Esophagus squamous epithelium (tissue), 5 donors: ENCODE measurements around the gene ULK4. TPM values are rescaled to one million over a fixed set of nuclear protein-coding genes. Genes with fewer than 3 reads are reported as not detected.

Experiments used
- DNase-seq: peaks from one replicate; lab custom pipeline; 2025; lab: John Stamatoyannopoulos, UW
- H3K27ac ChIP-seq, 4 donors: fragments of 200-600 bp; sonication (generic); one replicate each; pipeline ENCODE4 v1.5.1; 2016 to 2019; ENCODE audit warnings: mild to moderate bottlenecking in 1 of 4
- H3K27me3 ChIP-seq, 4 donors: fragments of 200-600 bp; sonication (generic); 1 replicate in 3 of 4; 2 replicates in 1 of 4; pipeline versions ENCODE4 v1.5.1 to v1.6.0; 2017 to 2021; ENCODE audit warnings: antibody characterized with exemption in 1 of 4
- H3K36me3 ChIP-seq, 3 donors: fragments of 200-600 bp; sonication (generic); one replicate each; pipeline ENCODE4 v1.5.1; 2016 to 2019
- H3K4me1 ChIP-seq, 3 donors: fragments of 200-600 bp; sonication (generic); one replicate each; pipeline ENCODE4 v1.5.1; 2017 to 2019
- H3K4me3 ChIP-seq, 4 donors: fragments of 200-600 bp; sonication (generic); 1 replicate in 3 of 4; 2 replicates in 1 of 4; pipeline ENCODE4 v1.5.1; 2016 to 2019; ENCODE audit warnings: mild to moderate bottlenecking in 2 of 4, moderate library complexity in 1 of 4
- H3K9me3 ChIP-seq, 3 donors: fragments of 200-600 bp; sonication (generic); one replicate each; pipeline ENCODE4 v1.5.1; 2016 to 2019
- CTCF ChIP-seq, 6 experiments: fragments of 450-650 bp in 4 of 6; fragments of 200-600 bp in 2 of 6; sonication (generic) in 2 of 6; IDR thresholded peaks; one replicate each; pipeline ENCODE4 v1.5.1; 2016 to 2019; ENCODE audit warnings: antibody characterized with exemption in 6 of 6, mild to moderate bottlenecking in 4 of 6, moderate library complexity in 4 of 6
- POLR2A ChIP-seq, 4 donors: fragments of 450-650 bp; IDR thresholded peaks; one replicate each; pipeline ENCODE4 v1.6.1; 2017; ENCODE audit warnings: antibody characterized with exemption in 4 of 4, mild to moderate bottlenecking in 4 of 4, moderate library complexity in 3 of 4
- WGBS, 2 donors: methylation state at CpG; one replicate each; pipeline ENCODE4 v1.1.5; 2018; 5-methylcytosine and 5-hydroxymethylcytosine counted together
- intact Hi-C: fragments of 100-400 bp; cut with DNase I; formaldehyde crosslinking; loops from one replicate; pipeline ENCODE4 v1.15.0; 2022
- total RNA-seq, 4 donors: library from RNA; depleted of rRNA; stranded (reverse); fragments of >200 nt; gene quantifications; one replicate each; pipeline ENCODE4 v1.1.0, GENCODE V29; 2016
- donor health status: DM: yes; HTN: yes; CAD: no.

The ULK4 gene
- total RNA-seq, 4 donors from 2014 or later, result 2.2 to 11.4 (median 7.9) TPM

GRCh38 chr3:41265823-41266273 is 696.1 kb downstream of the ULK4 start:
- no peak for TF ChIP-seq CTCF (IDR thresholded peaks at IDR 0.05)
- TF ChIP-seq POLR2A (IDR thresholded peaks at IDR 0.05), result no peak
- 0 to 60% methylated on average over 2 to 3 of the region's 3 CpGs for WGBS, 2 donors
- no peak for DNase-seq
- Histone ChIP-seq H3K27me3 (no peaks in the 10 kb centered on the region), H3K4me1 (peaks cover 0 to 7% (median 0%) of the 10 kb centered on the region in 3 donors), H3K36me3 (no peaks in the 10 kb centered on the region), H3K4me3 (no peak overlapping the region), H3K27ac (no peak overlapping the region), H3K9me3 (no peaks in the 10 kb centered on the region)
- intact Hi-C loops, result no loop called here

GRCh38 chr3:41265011-41265545 is 696.8 kb downstream of the ULK4 start:
- TF ChIP-seq POLR2A (IDR thresholded peaks at IDR 0.05) (no peak), CTCF (IDR thresholded peaks at IDR 0.05) (no peak)
- H3K27ac ChIP-seq, result no peak overlapping the region
- no peaks in the 10 kb centered on the region for H3K36me3 ChIP-seq
- no peak overlapping the region for H3K4me3 ChIP-seq
- DNase-seq, result no peak
- intact Hi-C loops, result no loop called here
- H3K27me3 ChIP-seq, result no peaks in the 10 kb centered on the region
- no peaks in the 10 kb centered on the region for H3K9me3 ChIP-seq
- 67 to 71% methylated on average over 5 to 10 of the region's 11 CpGs for WGBS, 2 donors
- H3K4me1 ChIP-seq, result peaks cover 0 to 7% (median 0%) of the 10 kb centered on the region in 3 donors

- Histone ChIP-seq H3K4me1 (no peaks in the 10 kb centered on the region), H3K36me3 (no peaks in the 10 kb centered on the region), H3K9me3 (no peaks in the 10 kb centered on the region), H3K4me3 (no peak overlapping the region), H3K27ac (no peak overlapping the region), H3K27me3 (no peaks in the 10 kb centered on the region)
- 62 to 83% methylated on average over 3 of the region's 3 CpGs for WGBS, 2 donors
- intact Hi-C loops, result no loop called here
- TF ChIP-seq CTCF (IDR thresholded peaks at IDR 0.05) (no peak), POLR2A (IDR thresholded peaks at IDR 0.05) (no peak)
- DNase-seq, result no peak
Observed at GRCh38 chr3:41260063-41260450, 701.8 kb downstream of the ULK4 start.

GRCh38 chr3:41259449-41260062 is 702.3 kb downstream of the ULK4 start:
- intact Hi-C loops, result no loop called here
- no peaks in the 10 kb centered on the region for H3K27me3 ChIP-seq
- DNase-seq, result no peak
- 19 to 52% methylated on average over 1 of the region's 1 CpG for WGBS, 2 donors
- H3K9me3 ChIP-seq, result no peaks in the 10 kb centered on the region
- H3K36me3 ChIP-seq, result no peaks in the 10 kb centered on the region
- TF ChIP-seq POLR2A (IDR thresholded peaks at IDR 0.05), result no peak
- TF ChIP-seq CTCF (IDR thresholded peaks at IDR 0.05), result no peak
- H3K4me3 ChIP-seq, result no peak overlapping the region
- no peak overlapping the region for H3K27ac ChIP-seq
- H3K4me1 ChIP-seq, result no peaks in the 10 kb centered on the region

GRCh38 chr3:41258239-41258800 is 703.6 kb downstream of the ULK4 start:
- Histone ChIP-seq H3K4me1 (no peaks in the 10 kb centered on the region), H3K9me3 (no peaks in the 10 kb centered on the region), H3K36me3 (no peaks in the 10 kb centered on the region), H3K27me3 (no peaks in the 10 kb centered on the region), H3K4me3 (no peak overlapping the region), H3K27ac (no peak overlapping the region)
- WGBS, 2 donors, result 70 to 91% methylated on average over 4 of the region's 4 CpGs
- TF ChIP-seq CTCF (IDR thresholded peaks at IDR 0.05), result no peak
- TF ChIP-seq POLR2A (IDR thresholded peaks at IDR 0.05), result no peak
- DNase-seq, result no peak
- intact Hi-C loops, result no loop called here
